Neural progenitor cell (in vitro differentiated cells): ENCODE results near the gene ZFPM1. TPM values are rescaled to one million over a fixed set of nuclear protein-coding genes. Genes with fewer than 3 reads are reported as not detected.

ENCODE experiments used
- DNase-seq: peaks from one replicate; pipeline ENCODE4 v3.0.0-alpha.2; 2016; ENCODE audit warnings: low spot score
- H2AFZ ChIP-seq: fragments of 200-600 bp; sonication (generic); replicated peaks from 2 replicates; pipeline ENCODE4 v1.6.1; 2016; ENCODE audit warnings: antibody characterized with exemption
- H3F3A ChIP-seq: fragments of 200-600 bp; sonication (generic); 2 replicates; pipeline ENCODE4 v1.6.1; 2016; ENCODE audit warnings: antibody characterized with exemption, low read depth
- H3K27ac ChIP-seq: fragments of 200-600 bp; sonication (generic); 2 replicates; pipeline ENCODE4 v1.5.1; 2016; ENCODE audit warnings: mild to moderate bottlenecking
- H3K27me3 ChIP-seq: fragments of 200-600 bp; sonication (generic); 2 replicates; pipeline ENCODE4 v1.6.1; 2016; ENCODE audit warnings: mild to moderate bottlenecking, moderate library complexity
- H3K36me3 ChIP-seq: fragments of 200-600 bp; sonication (generic); 2 replicates; pipeline ENCODE4 v1.5.1; 2016
- H3K4me1 ChIP-seq: fragments of 200-600 bp; sonication (generic); 2 replicates; pipeline ENCODE4 v1.6.1; 2016; ENCODE audit warnings: mixed run types
- H3K4me2 ChIP-seq: fragments of 200-600 bp; sonication (generic); 2 replicates; pipeline ENCODE4 v1.6.1; 2016
- H3K4me3 ChIP-seq: fragments of 200-600 bp; sonication (generic); 2 replicates; pipeline ENCODE4 v1.5.1; 2016
- H3K79me2 ChIP-seq: fragments of 200-600 bp; sonication (generic); 2 replicates; pipeline ENCODE4 v1.6.1; 2016; ENCODE audit warnings: low read depth
- H3K9ac ChIP-seq: fragments of 200-600 bp; sonication (generic); 2 replicates; pipeline ENCODE4 v1.6.1; 2016
- H3K9me3 ChIP-seq: fragments of 200-600 bp; sonication (generic); 2 replicates; pipeline ENCODE4 v1.5.1; 2016; ENCODE audit warnings: low read depth
- H4K20me1 ChIP-seq: fragments of 200-600 bp; sonication (generic); 2 replicates; pipeline ENCODE4 v1.6.1; 2016; ENCODE audit warnings: low read depth
- H3K27ac Mint-ChIP-seq: 3 replicates; pipeline ENCODE4 v1.8.0; 2021; ENCODE audit warnings: mixed read lengths
- H3K27me3 Mint-ChIP-seq: 2 replicates; pipeline ENCODE4 v1.8.0; 2022; ENCODE audit warnings: low read depth, mild to moderate bottlenecking, inconsistent platforms, moderate library complexity, mixed read lengths; ENCODE audit not compliant: insufficient read depth
- H3K36me3 Mint-ChIP-seq: 3 replicates; pipeline ENCODE4 v1.8.0; 2021; ENCODE audit warnings: mixed read lengths
- H3K4me1 Mint-ChIP-seq: 3 replicates; pipeline ENCODE4 v1.8.0; 2021; ENCODE audit warnings: mixed read lengths
- H3K4me3 Mint-ChIP-seq: 3 replicates; pipeline ENCODE4 v1.8.0; 2021; ENCODE audit warnings: mild to moderate bottlenecking, moderate library complexity, mixed read lengths
- H3K9me3 Mint-ChIP-seq: 3 replicates; pipeline ENCODE4 v1.8.0; 2020; ENCODE audit warnings: mixed read lengths
- CTCF ChIP-seq: fragments of 200-600 bp; sonication (generic); IDR thresholded peaks from 2 replicates; pipeline ENCODE4 v1.5.1; 2017; ENCODE audit warnings: antibody characterized with exemption, mild to moderate bottlenecking
- EZH2 ChIP-seq: fragments of 200-600 bp; sonication (generic); IDR thresholded peaks from 2 replicates; pipeline ENCODE4 v1.6.1; 2017; ENCODE audit warnings: antibody characterized with exemption, mild to moderate bottlenecking, moderate library complexity
- EZH2phosphoT487 ChIP-seq: fragments of 200-600 bp; sonication (generic); IDR thresholded peaks from 2 replicates; pipeline ENCODE4 v1.6.1; 2017; ENCODE audit warnings: antibody characterized with exemption
- total RNA-seq: library from RNA; depleted of rRNA; stranded (reverse); fragments of >200 nt; gene quantifications from 2 replicates; pipeline ENCODE4 v1.2.3, GENCODE V29; 2015; ENCODE audit warnings: low replicate concordance

ZFPM1 gene
- total RNA-seq, 1 donor from 2014 or later: 0.36 TPM

DNA sequence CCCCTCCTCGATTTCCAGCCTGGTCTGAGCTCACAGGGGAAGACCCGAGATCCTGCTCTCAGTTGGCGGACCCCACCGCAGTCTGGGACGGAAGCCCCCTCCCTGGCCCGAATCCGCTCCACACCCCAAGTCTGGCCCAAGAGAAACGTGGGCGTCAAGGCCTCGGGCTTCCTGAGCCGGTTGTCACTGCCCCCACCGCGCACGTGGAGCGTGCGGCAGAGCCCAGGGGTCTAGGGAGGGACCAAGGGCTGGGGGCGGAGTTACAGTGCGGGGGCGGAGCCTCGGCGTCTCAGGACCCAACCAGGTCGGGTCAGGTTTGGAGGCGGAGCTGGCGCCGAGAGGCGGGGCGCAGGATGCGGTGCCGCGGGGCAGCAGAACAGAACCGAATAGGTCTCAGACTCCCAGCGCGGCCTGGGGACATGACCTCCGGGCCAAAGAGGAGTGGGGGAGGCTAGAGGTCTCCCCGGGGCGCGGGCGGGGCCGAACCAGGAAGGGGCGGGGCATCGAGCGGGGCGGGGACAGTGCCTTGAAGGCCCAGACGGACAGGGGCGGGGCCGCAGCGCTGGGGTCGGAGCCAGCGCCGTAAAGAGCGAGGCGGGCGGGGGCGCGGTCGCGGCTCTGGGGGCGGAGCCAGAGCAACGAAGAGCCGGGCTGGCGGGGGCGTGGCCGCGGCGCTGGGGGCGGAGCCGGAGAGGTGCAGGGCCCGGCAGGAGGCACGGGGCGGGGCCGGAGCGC is 431 bp upstream of the ZFPM1 start:
- Mint-ChIP-seq H3K4me1 (peaks cover 13% of the 10 kb centered on the region), H3K36me3 (no peaks in the 10 kb centered on the region), H3K27ac (no peak overlapping the region), H3K4me3 (peak overlapping the region; percentile 85), H3K9me3 (peaks cover 3% of the 10 kb centered on the region), H3K27me3 (peaks cover 18% of the 10 kb centered on the region)
- Histone ChIP-seq H3K36me3 (no peaks in the 10 kb centered on the region), H3K9me3 (no peaks in the 10 kb centered on the region), H3K27me3 (peaks cover 78% of the 10 kb centered on the region), H2AFZ (peak overlapping the region; percentile 77), H3K4me1 (peaks cover 16% of the 10 kb centered on the region), H4K20me1 (peaks cover 29% of the 10 kb centered on the region), H3K27ac (no peak overlapping the region), H3K79me2 (no peaks in the 10 kb centered on the region), H3F3A (peaks cover 15% of the 10 kb centered on the region), H3K9ac (no peak overlapping the region), H3K4me2 (peak overlapping the region; percentile 29), H3K4me3 (peak overlapping the region; percentile 59)
- TF ChIP-seq CTCF (no peak), EZH2 (peak; percentile 22)
- DNase-seq: peak; percentile 96

DNA sequence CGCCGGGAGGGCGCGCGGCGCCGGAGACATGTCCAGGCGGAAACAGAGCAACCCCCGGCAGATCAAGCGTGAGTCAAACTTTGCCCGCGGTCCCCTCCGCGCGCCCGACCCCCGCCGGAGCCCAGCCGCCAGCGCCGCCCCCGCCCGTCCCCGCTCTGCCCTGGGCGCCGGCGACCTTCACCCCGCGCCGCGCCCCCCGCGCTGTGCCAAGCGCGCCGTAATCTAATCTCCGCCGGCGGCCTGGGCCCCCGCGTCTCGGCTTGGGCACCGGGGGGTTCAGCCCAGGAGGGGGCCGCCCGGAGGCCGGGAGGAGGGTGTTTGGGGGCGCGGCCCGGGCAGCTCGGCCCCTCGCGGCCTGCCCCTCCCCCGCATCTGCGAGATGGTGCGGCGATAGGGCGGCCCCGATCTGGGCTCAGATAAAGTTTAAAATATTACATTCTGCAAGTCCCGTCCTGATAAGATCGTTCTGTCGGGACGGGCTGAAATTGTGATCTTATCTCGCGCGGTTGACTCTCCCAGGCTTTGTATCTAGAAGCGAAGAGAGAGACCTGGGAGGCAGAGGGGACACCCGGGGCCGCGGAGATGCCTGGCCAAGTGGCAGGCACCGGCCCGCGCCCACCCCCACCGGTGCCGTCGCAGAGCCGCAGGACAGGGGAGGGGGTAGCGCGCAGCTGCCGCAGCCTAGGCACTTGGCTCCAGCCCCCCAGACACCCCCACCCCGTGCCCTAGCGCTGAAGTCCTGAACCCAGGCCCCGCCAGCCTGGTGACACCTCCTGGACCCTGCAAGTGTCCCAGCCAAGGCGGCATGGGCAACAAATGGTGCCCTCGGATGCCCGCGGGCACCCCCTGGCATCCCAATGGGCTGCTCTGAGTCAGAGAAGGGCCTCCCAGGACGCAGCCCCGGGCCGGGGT is 787 bp downstream of the ZFPM1 start:
- no peak overlapping the region for H3K27ac ChIP-seq

GRCh38 chr16:88454523-88454947 is 1.5 kb downstream of the ZFPM1 start:
- no peak overlapping the region for H3K9ac ChIP-seq
- peaks cover 13% of the 10 kb centered on the region for H3K4me1 Mint-ChIP-seq
- no peak overlapping the region for H3K27ac ChIP-seq
- H3K36me3 Mint-ChIP-seq: no peaks in the 10 kb centered on the region
- H3K27me3 Mint-ChIP-seq: peaks cover 16% of the 10 kb centered on the region
- peaks cover 15% of the 10 kb centered on the region for H3F3A ChIP-seq
- no peaks in the 10 kb centered on the region for H3K79me2 ChIP-seq
- peak overlapping the region; percentile 87 for H3K4me2 ChIP-seq
- TF ChIP-seq CTCF (no peak), EZH2 (peak; percentile 91), EZH2phosphoT487 (peak; percentile 83)
- peak overlapping the region; percentile 57 for H3K4me3 ChIP-seq
- peak overlapping the region; percentile 89 for H3K4me3 Mint-ChIP-seq
- peaks cover 3% of the 10 kb centered on the region for H3K9me3 Mint-ChIP-seq
- DNase-seq: no peak
- H4K20me1 ChIP-seq: peaks cover 29% of the 10 kb centered on the region
- no peaks in the 10 kb centered on the region for H3K36me3 ChIP-seq
- H3K27ac Mint-ChIP-seq: no peak overlapping the region
- no peak overlapping the region for H2AFZ ChIP-seq
- H3K27me3 ChIP-seq: peaks cover 79% of the 10 kb centered on the region
- H3K9me3 ChIP-seq: no peaks in the 10 kb centered on the region
- peaks cover 16% of the 10 kb centered on the region for H3K4me1 ChIP-seq

More for the DNA sequence above, 787 bp downstream of the ZFPM1 start:
- H3K9ac ChIP-seq: no peak overlapping the region
- H3F3A ChIP-seq: peaks cover 15% of the 10 kb centered on the region
- Mint-ChIP-seq H3K36me3 (no peaks in the 10 kb centered on the region), H3K4me3 (peak overlapping the region; percentile 89), H3K9me3 (peaks cover 3% of the 10 kb centered on the region), H3K4me1 (peaks cover 13% of the 10 kb centered on the region), H3K27me3 (peaks cover 17% of the 10 kb centered on the region), H3K27ac (no peak overlapping the region)
- DNase-seq: peak; percentile 52
- H3K9me3 ChIP-seq: no peaks in the 10 kb centered on the region
- peaks cover 80% of the 10 kb centered on the region for H3K27me3 ChIP-seq
- no peak overlapping the region for H2AFZ ChIP-seq
- H3K36me3 ChIP-seq: no peaks in the 10 kb centered on the region
- peaks cover 29% of the 10 kb centered on the region for H4K20me1 ChIP-seq
- H3K4me3 ChIP-seq: peak overlapping the region; percentile 57
- no peaks in the 10 kb centered on the region for H3K79me2 ChIP-seq
- TF ChIP-seq EZH2: peak; percentile 70
- peak; percentile 81 for TF ChIP-seq EZH2phosphoT487
- TF ChIP-seq CTCF: no peak
- H3K4me1 ChIP-seq: peaks cover 16% of the 10 kb centered on the region
- peak overlapping the region; percentile 87 for H3K4me2 ChIP-seq
